HG03521 (cell line): ENCODE data around the gene CHST15.

Experiments
- ATAC-seq: cut with Tn5 transposase; IDR thresholded peaks from one replicate; pipeline ENCODE4 v1.9.1; 2021; ENCODE audit warnings: mild to moderate bottlenecking, moderate library complexity; ENCODE audit not compliant: unreplicated experiment

The CHST15 gene, protein sequence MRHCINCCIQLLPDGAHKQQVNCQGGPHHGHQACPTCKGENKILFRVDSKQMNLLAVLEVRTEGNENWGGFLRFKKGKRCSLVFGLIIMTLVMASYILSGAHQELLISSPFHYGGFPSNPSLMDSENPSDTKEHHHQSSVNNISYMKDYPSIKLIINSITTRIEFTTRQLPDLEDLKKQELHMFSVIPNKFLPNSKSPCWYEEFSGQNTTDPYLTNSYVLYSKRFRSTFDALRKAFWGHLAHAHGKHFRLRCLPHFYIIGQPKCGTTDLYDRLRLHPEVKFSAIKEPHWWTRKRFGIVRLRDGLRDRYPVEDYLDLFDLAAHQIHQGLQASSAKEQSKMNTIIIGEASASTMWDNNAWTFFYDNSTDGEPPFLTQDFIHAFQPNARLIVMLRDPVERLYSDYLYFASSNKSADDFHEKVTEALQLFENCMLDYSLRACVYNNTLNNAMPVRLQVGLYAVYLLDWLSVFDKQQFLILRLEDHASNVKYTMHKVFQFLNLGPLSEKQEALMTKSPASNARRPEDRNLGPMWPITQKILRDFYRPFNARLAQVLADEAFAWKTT

DNA sequence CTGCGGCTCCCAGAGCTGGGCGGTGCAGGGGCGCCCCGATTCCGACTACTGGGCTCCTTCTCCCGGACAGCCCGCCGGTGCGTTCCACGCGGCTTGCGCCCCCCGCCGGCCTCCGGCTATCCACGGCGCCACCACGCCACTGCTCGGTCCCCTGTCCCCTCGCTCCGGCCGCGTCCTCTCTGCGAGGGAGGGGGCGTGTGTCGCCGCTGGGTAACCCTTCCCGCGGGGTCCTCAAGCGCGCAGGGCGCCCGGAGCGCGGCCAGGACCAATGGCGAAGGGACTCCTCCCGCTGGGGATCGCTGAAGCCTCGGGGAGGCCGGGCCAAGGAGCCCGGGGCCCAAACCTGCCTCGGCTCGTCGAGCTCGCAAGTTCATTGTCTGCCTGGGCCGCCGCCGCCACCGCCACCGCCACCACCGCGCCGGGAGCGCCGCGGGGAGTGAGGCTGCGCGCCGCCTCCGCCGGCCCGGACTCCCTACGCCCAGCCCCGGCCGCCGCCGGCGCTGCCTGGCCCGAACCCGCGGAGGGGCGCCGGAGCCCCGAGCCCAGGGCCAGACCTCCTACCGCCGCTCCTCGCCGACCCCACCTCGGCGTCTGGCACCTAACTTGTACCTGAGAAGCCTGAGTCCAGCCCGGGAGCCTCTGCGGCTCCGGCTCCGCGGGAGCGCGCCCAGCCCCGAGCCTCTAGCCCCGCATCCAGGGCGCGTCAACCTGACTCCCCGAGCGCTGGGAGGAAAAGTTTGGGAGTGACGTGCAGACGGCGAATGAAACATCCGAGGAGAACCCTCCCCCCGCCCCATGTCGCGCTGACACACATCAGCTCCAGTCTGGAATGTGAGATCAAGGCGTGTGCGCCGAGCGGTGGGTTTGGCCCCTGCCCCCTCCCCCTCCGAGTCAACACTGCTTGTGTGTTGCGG, at the start of gene CHST15:
TSS of gene CHST15 (minus strand) at position 739 of the 914 bp plus-strand sequence. CDS start 47,386 bp downstream, outside the sequence.
- no peak for ATAC-seq

DNA sequence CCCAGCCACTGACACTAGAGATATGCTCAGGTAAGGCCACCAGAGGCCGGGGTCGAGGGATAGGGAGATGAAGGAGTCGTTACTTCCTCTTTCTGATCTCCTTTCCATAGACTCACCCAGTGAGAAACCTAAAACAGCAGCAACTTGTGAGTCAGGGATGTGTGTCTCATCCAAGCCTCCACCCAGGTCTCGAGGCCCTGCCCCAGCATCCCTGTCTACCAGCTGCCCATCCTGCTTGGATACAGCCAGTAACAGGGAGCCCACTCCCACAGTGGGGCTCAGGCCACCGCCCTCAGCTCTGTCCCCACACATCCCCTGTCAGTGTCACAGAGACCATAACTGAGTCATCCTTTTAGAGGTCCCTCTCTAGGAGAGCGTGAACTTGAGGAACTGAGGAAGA, 49.6 kb upstream of the CHST15 start:
- no peak for ATAC-seq

DNA sequence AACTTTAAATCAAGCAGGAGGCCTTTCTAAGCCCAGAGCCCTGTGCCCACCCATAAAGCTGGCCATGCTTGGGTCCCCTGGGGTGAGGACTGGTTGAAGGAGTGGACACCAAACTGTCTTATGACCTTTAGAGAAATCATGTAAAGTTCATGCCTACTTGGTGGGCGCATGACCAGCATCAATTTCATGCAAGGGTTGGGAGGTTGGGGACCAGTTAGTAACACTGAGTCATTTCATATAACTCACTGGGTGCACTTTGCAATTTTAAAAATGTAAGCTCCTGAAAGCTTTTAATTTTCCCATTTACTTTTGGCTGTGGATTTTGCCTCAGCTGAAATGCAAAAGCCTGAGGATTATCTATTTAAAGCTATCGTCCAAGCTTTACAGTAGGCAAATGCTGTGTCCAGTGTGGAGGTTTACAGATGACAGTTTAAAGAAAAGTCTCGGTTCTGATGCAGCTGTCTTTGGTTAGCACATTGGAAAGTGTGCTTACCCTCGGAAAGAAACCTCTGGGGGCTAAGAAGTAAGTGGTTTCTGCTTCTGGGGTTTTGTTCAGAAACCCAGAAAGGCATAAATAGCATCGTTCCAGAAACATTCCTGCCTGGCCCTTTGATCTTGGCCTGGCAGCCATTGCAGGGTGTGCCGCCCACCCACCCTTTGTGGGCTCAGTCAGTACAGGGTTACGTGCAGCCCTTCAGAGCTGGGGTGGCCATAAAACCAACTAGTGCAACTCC, 48.8 kb upstream of the CHST15 start:
- ATAC-seq, result no peak

DNA sequence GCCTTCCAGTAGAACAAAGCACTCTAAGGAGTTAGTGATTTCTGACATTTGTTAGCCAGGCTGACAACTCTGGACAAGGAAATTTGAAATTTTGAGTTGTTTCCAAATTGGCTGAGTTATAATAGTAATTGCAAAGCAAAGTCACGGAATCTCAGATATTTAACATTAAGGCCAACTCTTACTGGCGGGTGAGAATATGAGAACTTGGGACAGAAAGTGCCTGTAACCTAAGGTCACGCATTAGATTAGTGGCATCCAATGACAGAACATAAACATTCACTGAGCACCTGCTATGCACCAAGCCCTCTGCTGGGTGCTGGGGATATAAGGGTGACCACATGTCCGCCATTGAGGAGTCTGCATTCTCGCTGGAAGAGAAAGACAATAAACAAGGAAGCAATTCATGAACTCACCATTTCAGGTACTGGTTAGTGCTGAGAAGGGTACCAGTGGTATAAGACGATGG, 45.5 kb upstream of the CHST15 start:
- ATAC-seq, result no peak

DNA sequence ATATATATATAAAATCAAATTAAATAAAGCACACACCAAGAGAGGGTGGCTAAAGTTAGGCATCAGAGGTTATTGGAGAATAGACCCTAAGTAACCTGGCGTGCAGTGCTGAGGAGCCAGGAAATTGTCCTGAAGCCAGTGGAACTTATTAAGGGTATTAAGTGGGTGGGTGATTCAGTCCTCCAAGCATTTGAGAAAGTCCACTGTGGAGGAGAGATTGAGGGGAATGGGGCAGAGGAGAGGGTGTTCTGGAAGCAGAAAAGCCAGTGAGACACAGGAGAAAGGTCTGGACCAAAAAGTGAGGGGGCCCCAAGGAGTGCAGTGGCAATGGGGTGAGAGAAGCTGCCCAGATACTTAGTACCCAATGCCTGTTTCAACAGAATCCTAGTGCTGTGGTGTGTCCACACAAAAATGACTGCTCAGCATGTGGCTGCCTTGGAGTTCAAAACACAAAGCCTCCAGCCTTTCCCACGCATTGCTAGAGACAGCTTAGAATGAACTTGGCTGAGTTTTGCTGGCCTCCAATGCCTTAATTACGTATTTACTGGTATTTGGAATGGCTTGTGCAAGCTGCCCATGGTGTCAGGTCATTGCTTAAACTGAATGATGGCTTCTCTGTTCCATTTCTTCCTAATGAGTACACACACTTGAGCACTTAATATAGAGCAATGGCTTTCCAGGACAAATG, 44.9 kb upstream of the CHST15 start:
- ATAC-seq, result no peak

DNA sequence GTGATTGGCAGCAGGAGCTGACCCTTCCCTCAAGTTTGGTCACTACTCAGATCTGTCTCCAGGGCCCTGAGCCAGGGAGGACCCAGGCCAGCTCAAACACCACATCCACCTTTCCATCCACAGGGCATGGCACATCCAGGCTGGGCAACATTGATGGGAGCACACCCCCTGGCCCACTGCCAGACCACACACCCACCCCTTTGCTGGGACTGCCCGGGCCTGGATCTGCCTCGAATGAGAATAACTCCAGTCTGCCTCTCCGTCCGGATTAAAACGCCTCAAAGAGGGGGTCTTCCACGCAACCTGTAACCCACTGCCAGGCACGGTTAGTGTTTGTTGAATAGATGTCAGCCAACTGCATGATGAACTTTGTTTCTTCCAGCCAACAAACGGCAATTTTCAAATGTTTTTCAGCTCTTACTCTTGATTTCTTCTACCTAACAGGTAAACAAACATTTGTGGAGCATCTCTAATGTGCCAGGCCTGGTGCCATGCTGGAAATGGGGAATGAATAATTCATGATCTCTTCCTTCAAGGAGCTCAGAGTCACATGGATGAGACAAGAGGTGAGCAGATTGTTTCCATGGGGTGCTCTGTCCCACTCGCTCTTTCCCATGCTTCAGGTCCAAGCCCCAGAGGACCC, 41.0 kb upstream of the CHST15 start:
- ATAC-seq, result no peak

DNA sequence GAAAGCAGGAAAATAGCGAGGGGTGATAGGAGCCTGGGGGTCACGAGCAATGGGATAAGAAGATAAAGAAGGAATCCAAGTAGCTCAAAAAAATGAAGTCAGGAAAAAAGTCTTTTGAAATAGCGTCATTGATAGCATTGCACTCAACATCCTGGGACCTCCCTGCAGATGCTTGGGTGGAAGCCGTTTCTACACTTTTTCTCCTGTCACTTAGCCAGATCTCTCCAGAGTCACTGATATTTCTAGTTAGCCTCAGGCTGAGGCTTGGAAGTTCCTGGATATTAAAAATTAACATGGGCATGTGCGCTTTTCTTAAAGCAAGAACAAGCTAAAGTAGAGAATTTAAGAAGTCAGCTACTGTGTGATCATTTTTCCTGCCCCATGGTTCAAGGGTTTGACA, 39.5 kb upstream of the CHST15 start:
- ATAC-seq, result no peak

DNA sequence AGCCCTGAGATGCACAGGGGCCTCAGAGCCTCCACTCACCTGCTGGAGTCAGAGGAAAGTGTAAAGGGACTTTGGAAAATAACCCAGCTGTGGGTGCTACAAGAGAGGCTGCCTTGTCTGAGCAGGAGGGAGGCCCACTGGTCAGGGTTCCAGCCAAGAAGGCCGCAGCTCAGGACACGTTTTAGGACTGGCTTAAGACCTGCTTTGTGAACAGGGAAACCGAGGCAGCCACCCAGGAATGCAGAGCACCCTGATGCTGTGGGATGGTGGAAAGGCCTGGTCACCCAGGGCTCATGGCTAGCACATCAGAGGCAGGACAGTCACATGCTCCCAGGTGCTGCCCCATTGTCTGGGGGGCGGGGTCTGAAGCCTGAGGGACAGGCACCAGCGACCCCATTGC, 38.9 kb upstream of the CHST15 start:
- no peak for ATAC-seq

DNA sequence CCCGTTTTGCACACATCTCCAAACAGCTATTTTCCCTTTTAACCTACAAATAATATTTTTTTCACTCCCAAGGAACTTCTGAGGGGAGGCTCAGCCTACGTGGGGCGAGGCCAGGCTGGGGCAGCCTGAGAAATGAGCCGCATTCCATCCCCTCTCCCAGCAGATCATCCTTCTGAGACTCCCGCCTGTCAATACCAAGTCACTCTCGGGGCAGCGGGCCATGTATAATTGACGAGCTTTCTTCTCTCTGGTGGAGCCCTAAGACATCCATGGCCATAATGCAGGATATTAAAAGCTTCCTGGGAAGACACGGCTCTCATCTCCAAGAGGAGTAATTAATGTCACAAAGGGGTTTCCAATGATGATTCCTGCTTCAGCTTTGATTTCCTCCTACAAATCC, 37.8 kb upstream of the CHST15 start:
- no peak for ATAC-seq

DNA sequence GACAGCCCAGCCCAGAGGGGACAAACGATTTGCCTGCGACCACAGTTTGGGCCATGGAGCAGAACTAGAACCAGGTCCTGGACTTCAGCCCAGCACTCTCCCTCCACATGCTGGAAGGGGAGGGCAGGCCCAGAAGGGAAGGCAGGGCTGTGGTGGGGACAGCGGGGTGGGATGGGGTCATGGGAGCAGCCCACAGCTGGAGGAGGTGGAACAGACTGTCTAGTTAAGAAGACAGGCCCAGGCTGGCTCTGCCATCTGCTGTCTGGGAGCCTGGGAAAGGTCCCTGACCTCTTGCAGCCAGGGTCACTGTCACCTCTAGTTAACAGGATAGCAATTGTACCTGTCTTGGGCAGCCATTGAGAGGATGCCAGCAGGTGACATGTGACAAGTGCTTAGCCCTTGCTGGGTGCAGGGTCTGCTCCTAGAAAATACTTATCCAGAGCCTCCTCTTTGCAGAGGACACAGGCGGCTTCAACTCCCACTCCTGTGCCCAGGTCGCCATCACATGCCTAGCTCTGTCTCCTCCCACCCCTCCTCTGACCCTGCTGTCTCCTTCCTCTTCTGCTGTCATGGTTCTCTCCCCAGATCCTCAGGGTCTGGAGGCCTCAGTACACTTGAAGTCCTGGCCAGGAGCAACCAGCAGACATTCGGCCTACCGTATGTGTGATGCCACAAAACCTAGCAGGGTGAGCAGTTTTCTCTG, 37.0 kb upstream of the CHST15 start:
- ATAC-seq, result no peak

DNA sequence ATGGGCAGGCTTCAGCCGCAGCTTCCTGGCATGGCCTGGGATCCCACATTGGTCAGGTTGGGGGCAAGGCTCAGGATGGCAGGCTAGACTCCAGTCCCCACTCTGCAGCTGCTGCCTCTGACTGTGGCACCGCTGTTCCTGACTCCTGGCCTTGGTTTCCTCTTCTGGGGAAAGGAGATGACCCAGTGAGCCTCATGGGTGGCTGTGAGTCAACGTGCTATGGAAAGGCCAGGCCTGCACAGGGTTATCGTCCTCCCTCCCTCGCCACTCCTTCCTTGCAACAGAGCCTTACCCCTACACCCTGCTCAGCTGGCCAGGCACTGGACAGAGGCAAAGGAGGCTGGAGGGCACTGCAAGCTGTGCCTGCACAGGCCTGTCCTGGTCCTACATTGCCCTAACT, 36.1 kb upstream of the CHST15 start:
- no peak for ATAC-seq

DNA sequence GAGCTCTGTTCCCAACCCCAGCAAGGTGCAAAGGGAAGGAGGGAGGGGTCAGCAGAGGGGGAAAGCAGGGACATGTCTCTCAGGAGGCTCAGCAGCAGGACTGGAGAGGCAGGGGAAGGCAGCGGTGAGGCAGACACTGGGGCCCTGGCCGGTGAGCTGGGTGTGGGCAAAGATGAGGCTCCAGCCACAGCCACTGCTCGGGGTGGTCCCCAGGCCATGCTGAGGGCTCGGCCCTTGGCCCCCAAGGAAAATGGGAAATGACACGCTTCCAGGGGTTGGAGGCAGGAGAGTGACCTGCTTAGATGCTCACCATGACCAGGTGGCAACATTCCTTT, 35.4 kb upstream of the CHST15 start:
- ATAC-seq, result no peak

DNA sequence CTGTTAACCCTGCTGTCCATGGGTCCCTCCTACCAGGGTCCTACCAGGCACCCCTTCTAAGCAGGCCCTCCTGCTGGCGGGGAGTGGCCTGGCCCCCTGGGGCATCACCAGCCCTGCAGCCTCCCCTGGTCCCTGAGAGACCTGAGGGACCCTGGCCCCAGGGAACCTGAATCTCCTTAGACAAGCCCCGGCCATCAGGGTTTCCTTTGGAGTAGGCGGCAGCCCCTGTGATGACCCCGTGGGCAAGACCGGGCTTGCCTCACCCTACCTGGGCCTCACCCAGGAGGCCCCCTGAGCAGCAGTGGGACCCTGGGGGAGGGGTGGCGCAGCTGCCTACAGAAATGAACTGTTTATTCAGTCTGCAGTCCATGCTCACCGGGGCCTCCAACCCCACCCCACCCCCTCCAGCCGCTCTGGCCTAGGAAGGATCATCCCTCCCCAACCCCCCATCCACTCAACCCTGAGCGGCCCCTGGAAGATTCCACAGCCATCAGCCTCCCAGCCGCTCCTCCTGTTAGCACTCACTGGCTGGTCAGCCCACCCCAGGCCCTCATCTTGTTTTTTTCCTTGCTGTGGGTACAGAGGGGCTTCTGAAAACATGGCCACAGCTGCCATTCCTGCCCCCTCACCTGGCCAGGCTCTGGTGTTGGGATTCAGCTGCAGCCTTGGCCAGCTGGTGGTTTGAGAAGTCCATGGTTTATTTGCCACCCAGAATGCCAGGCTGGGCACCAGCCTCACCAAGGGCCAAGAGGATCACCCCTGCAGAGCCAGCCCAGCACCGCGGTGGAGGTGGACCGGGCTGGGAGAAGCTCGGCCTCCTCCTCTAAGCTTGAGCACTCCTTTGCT, 34.8 kb upstream of the CHST15 start:
- no peak for ATAC-seq

DNA sequence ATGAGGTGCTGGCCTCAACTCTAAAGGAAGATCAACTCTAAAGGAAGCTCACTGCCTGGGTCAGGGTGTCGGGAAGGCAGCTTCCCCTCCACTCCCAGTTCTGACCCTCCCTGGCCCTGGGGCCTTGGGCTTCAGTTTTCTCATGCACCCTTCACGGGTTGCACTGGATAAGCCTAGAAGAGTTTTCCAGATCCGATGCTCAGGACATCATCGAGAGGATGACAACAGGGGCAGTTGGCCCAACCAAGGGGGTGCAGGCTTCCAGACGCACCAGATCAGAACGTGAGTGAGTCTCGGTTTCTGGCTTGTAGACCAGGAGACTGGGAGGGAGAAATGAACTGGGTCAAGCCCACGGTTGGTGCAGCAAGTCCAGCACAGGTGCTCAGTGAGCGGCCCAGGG, 34.2 kb upstream of the CHST15 start:
- no peak for ATAC-seq

DNA sequence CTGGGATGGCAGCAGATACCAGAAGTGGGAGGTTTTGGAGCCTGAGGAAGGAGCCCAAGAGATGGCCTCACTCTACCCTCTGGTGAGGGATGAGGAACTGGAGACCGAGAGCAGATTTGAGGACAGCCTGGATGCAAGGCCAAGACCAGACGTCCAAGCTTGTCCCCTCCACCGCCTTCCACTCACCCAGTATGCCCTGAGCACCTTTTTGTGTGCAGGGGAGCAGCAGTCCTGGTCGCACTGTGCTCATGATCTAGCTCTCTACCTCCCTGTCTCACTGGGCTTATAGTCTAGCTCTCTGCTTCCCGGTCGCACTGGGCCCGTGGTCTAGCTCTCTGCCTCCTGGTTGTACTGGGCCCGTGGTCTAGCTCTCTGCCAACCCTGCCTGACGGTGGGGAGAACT, 33.6 kb upstream of the CHST15 start:
- ATAC-seq, result no peak

DNA sequence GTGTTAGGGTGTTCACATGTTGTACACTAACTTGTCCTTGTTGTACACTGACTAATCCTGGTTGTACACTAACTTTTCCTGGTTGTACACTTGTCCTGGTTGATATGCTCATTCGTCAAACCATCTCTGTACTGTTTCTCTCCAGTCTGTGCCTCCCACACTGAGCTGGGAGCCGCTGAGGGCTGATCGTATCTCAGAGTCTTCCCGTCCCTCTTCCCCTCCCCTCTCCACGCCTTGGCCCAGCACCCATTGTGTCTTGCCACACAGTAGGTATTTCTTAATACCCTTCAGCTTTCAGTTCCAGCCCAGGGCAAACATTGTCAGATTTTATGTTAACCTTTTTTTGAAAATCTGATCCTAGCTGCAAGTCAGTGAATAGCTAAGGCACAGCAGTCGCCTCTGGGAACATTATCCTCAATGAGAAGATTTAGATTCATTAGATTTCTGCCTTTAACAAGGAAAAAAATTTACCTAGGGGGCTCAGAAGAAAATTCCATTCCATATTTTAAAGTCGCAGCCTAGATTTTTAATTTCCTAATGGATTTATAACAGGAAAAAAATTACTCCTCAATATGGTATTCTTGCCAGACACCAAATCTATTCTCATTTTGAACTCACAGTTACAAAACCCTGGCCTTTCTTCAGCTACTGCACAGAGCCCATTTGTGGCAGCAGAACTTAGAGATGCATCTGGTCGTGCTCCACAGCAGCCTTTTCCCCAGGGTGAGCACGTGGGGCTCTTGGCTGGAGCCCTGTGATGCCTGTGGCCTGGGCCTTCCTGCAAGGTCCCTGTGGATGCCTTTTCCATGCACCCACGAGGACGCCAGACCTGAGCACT, 33.0 kb upstream of the CHST15 start:
- no peak for ATAC-seq

DNA sequence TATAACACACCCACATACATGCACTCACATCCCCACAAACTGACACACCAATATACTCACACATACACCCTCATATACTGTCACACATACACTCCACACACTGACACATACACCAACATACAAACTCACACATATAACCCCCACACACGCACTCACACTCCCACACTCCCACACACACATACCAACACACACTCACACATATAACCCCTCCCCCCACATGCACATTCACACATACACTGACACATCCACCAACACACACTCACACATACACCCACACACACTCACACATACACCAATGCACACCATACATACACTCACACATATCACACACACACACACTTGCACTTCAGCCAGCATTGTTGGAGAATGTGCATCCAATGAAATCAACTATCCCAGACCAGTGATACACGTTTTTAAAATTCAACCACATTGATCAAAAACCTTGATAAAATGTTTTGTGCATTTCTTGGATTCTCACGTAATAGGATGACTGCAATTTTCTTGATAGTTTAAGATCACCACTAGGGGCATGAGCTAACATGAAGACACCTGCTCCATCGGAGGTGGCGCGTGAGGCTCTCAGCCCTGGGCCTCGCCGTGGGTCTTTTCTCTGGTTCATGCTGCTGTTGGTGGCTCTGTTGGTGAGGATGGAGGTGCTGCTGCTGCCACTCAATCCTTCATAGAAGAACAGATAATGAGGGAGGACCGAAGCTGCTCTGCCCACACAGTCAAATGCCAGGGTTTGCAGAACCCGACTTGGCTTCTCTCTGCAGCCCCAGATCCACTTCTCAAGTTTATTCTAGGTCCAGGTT, 32.1 kb upstream of the CHST15 start:
- no peak for ATAC-seq
